ENCODE measurements around the gene ZNF407.

Gene ZNF407

GRCh38 chr18:74679679-74680076 is 82.0 kb downstream of the ZNF407 start:
- H3K27ac ChIP-seq (ENCODE audit: low read depth, low read length) = no peak overlapping the region
- H3F3A ChIP-seq (ENCODE audit: insufficient read depth) = no peaks in the 10 kb centered on the region
- H2AFZ ChIP-seq (ENCODE audit: low read depth, low read length, severe bottlenecking) = no peak overlapping the region
- H3K9me2 ChIP-seq (replicated peaks; ENCODE audit: insufficient read depth, low read length) = no peaks in the 10 kb centered on the region
- H3K4me3 ChIP-seq (ENCODE audit: insufficient read depth, low read length, poor library complexity, severe bottlenecking) = no peak overlapping the region
- no peak overlapping the region for H3K4me2 ChIP-seq (ENCODE audit: low read depth, low read length, poor library complexity, severe bottlenecking)
- no peaks in the 10 kb centered on the region for H3K9me3 ChIP-seq (ENCODE audit: insufficient read depth, low read length)
- H3K79me2 ChIP-seq (ENCODE audit: insufficient read depth, low read length) = no peaks in the 10 kb centered on the region
- no peaks in the 10 kb centered on the region for H3K27me3 ChIP-seq (ENCODE audit: low read length)
- H3K9ac ChIP-seq (ENCODE audit: low read length) = no peak overlapping the region
- TF ChIP-seq, protein P1, sequence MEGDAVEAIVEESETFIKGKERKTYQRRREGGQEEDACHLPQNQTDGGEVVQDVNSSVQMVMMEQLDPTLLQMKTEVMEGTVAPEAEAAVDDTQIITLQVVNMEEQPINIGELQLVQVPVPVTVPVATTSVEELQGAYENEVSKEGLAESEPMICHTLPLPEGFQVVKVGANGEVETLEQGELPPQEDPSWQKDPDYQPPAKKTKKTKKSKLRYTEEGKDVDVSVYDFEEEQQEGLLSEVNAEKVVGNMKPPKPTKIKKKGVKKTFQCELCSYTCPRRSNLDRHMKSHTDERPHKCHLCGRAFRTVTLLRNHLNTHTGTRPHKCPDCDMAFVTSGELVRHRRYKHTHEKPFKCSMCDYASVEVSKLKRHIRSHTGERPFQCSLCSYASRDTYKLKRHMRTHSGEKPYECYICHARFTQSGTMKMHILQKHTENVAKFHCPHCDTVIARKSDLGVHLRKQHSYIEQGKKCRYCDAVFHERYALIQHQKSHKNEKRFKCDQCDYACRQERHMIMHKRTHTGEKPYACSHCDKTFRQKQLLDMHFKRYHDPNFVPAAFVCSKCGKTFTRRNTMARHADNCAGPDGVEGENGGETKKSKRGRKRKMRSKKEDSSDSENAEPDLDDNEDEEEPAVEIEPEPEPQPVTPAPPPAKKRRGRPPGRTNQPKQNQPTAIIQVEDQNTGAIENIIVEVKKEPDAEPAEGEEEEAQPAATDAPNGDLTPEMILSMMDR (IDR thresholded peaks at IDR 0.05; ENCODE audit: insufficient read depth, low read length, poor library complexity, severe bottlenecking) = no peak
- TF ChIP-seq EZH2phosphoT487 (conservative IDR thresholded peaks at IDR 0.05; ENCODE audit: low read length) = no peak
- no peaks in the 10 kb centered on the region for H3K36me3 ChIP-seq (ENCODE audit: low read length)
- H4K20me1 ChIP-seq (ENCODE audit: low read depth, low read length) = no peaks in the 10 kb centered on the region

GRCh38 chr18:74682141-74682990 is 84.7 kb downstream of the ZNF407 start:
- H4K20me1 ChIP-seq (ENCODE audit: low read depth, low read length) = no peaks in the 10 kb centered on the region
- H3K9me3 ChIP-seq (ENCODE audit: insufficient read depth, low read length) = no peaks in the 10 kb centered on the region
- H3K4me2 ChIP-seq (ENCODE audit: low read depth, low read length, poor library complexity, severe bottlenecking) = no peak overlapping the region
- H3K9me2 ChIP-seq (replicated peaks; ENCODE audit: insufficient read depth, low read length) = no peaks in the 10 kb centered on the region
- H3K27ac ChIP-seq (ENCODE audit: low read depth, low read length) = no peak overlapping the region
- TF ChIP-seq EZH2phosphoT487 (conservative IDR thresholded peaks at IDR 0.05; ENCODE audit: low read length) = no peak
- TF ChIP-seq, protein P1 (IDR thresholded peaks at IDR 0.05; ENCODE audit: insufficient read depth, low read length, poor library complexity, severe bottlenecking) = no peak
- no peak overlapping the region for H2AFZ ChIP-seq (ENCODE audit: low read depth, low read length, severe bottlenecking)
- H3F3A ChIP-seq (ENCODE audit: insufficient read depth) = no peaks in the 10 kb centered on the region
- no peaks in the 10 kb centered on the region for H3K27me3 ChIP-seq (ENCODE audit: low read length)
- no peak overlapping the region for H3K9ac ChIP-seq (ENCODE audit: low read length)
- no peak overlapping the region for H3K4me3 ChIP-seq (ENCODE audit: insufficient read depth, low read length, poor library complexity, severe bottlenecking)
- H3K79me2 ChIP-seq (ENCODE audit: insufficient read depth, low read length) = no peaks in the 10 kb centered on the region
- H3K36me3 ChIP-seq (ENCODE audit: low read length) = no peaks in the 10 kb centered on the region

DNA sequence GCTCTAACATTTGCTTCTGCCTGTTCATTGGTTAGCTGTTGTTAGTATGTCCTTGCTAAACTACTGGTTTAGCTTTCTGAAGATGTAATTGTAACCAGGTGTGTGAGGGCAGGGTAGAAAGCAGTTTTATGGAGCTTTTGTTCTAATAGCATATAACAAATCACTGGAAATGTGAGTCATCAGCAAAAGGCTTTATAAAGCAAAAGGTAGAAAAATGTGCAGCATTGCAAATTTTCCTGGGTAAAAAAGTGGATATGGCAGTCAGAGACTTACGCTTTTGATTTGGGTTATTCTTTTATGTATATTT is 85.3 kb downstream of the ZNF407 start:
- H4K20me1 ChIP-seq (ENCODE audit: low read depth, low read length) = no peaks in the 10 kb centered on the region
- no peaks in the 10 kb centered on the region for H3K27me3 ChIP-seq (ENCODE audit: low read length)
- no peak overlapping the region for H2AFZ ChIP-seq (ENCODE audit: low read depth, low read length, severe bottlenecking)
- no peak overlapping the region for H3K27ac ChIP-seq (ENCODE audit: low read depth, low read length)
- H3F3A ChIP-seq (ENCODE audit: insufficient read depth) = no peaks in the 10 kb centered on the region
- H3K4me3 ChIP-seq (ENCODE audit: insufficient read depth, low read length, poor library complexity, severe bottlenecking) = no peak overlapping the region
- H3K79me2 ChIP-seq (ENCODE audit: insufficient read depth, low read length) = no peaks in the 10 kb centered on the region
- H3K9ac ChIP-seq (ENCODE audit: low read length) = no peak overlapping the region
- H3K4me2 ChIP-seq (ENCODE audit: low read depth, low read length, poor library complexity, severe bottlenecking) = no peak overlapping the region
- no peaks in the 10 kb centered on the region for H3K9me2 ChIP-seq (replicated peaks; ENCODE audit: insufficient read depth, low read length)
- H3K9me3 ChIP-seq (ENCODE audit: insufficient read depth, low read length) = no peaks in the 10 kb centered on the region
- no peaks in the 10 kb centered on the region for H3K36me3 ChIP-seq (ENCODE audit: low read length)
- no peak for TF ChIP-seq EZH2phosphoT487 (conservative IDR thresholded peaks at IDR 0.05; ENCODE audit: low read length)
- TF ChIP-seq, protein P1 (IDR thresholded peaks at IDR 0.05; ENCODE audit: insufficient read depth, low read length, poor library complexity, severe bottlenecking) = no peak
